Heart right ventricle (tissue), 16 donors: ENCODE results near the gene BOD1L2. TPM values are rescaled to one million over a fixed set of nuclear protein-coding genes. Genes with fewer than 3 reads are reported as not detected.

Experiments
- ATAC-seq, 8 donors: fragments of 200-7000 bp; cut with Tn5 transposase; one replicate each; pipeline ENCODE4 v1.9.1; 2020; ENCODE audit warnings: mild to moderate bottlenecking in 8 of 8, moderate library complexity in 8 of 8, moderate number of reproducible peaks in 1 of 8
- DNase-seq, 2 donors: peaks; one replicate each; pipeline ENCODE4 v3.0.0-alpha.2; 2020
- H3K27ac ChIP-seq, 10 donors: fragments of 200-600 bp; sonication (generic) in 2 of 10; one replicate each; pipeline versions ENCODE4 v1.5.0 to v1.8.0; 2020 to 2022; ENCODE audit warnings: mild to moderate bottlenecking in 3 of 10
- H3K27me3 ChIP-seq, 7 donors: fragments of 200-600 bp; one replicate each; pipeline ENCODE4 v1.8.0; 2021 to 2022; ENCODE audit warnings: mild to moderate bottlenecking in 2 of 7
- H3K36me3 ChIP-seq, 9 donors: fragments of 200-600 bp; sonication (generic) in 1 of 9; one replicate each; pipeline versions ENCODE4 v1.5.0 to v1.8.0; 2020 to 2022; ENCODE audit warnings: mild to moderate bottlenecking in 2 of 9
- H3K4me1 ChIP-seq, 9 donors: fragments of 200-600 bp; sonication (generic) in 1 of 9; one replicate each; pipeline versions ENCODE4 v1.5.0 to v1.8.0; 2020 to 2022; ENCODE audit warnings: mild to moderate bottlenecking in 4 of 9
- H3K4me3 ChIP-seq, 10 donors: fragments of 200-600 bp; sonication (generic) in 2 of 10; one replicate each; pipeline versions ENCODE4 v1.5.0 to v1.8.0; 2020 to 2022; ENCODE audit warnings: mild to moderate bottlenecking in 7 of 10, moderate library complexity in 2 of 10
- H3K9me3 ChIP-seq, 11 donors: fragments of 200-600 bp in 10 of 11; sonication (generic) in 2 of 11; one replicate each; pipeline versions ENCODE4 v1.5.0 to v1.8.0; 2013 to 2022; ENCODE audit warnings: mild to moderate bottlenecking in 2 of 11, control low read depth in 1 of 11, moderate library complexity in 1 of 11
- WGBS, 2 donors: extraction: QIAGEN DNeasy Blood & Tissue Kit; methylation state at CpG; one replicate each; pipeline ENCODE4 v1.1.7; 2013; ENCODE audit warnings: inconsistent platforms in 1 of 2; 5-methylcytosine and 5-hydroxymethylcytosine counted together
- intact Hi-C, 10 donors: fragments of 100-400 bp; cut with DNase I; formaldehyde crosslinking; loops; one replicate each; pipeline versions ENCODE4 v1.11.1 to v1.14.2; 2022
- polyA plus RNA-seq, 2 donors: library from polyadenylated mRNA; stranded (reverse); fragments of 200-250 nt; gene quantifications; one replicate each; pipeline ENCODE4 v1.2.3, GENCODE V29; 2013
- total RNA-seq, 10 donors: library from RNA; stranded (reverse); fragmentation: NEBNext Ultra II Directional in 3 of 10; extraction: Animal tissue kit (Norgen Biotek cat#: 25700) in 3 of 10; gene quantifications; one replicate each; pipeline versions ENCODE4 v1.2.1 to v1.2.4, GENCODE V29; 2021 to 2023
- TF ChIP-seq, protein P1 (sequence below), 9 donors: fragments of 200-600 bp; sonication (generic) in 2 of 9; IDR thresholded peaks; one replicate each; pipeline versions ENCODE4 v1.5.0 to v1.8.0; 2021 to 2022; ENCODE audit warnings: antibody characterized with exemption in 9 of 9, mild to moderate bottlenecking in 5 of 9, moderate library complexity in 1 of 9
- donor health status: Arrhythmogenic right ventricular cardiomyopathy.
- donor health status: ischemic (EF 13 %, LVEDD 7.1; RV severe dilation, severe dysfunction).
- donor health status: healthy with polysubstance abuse.
- donor health status: DM: no; HTN: yes; CAD: no.
- donor health status: DM: no; HTN: no; CAD: no.
- donor health status: ischemic (EF 25% LVEDD 6.9; RV normal size, moderate dysfunction).
- donor health status: ischemic (EF 25% LVEDD 5.7; RV mildly dilated, moderate dysfunction).
- donor health status: healthy.
- donor health status: DM: yes; HTN: yes; CAD: no.
- donor health status: Ischemic cardiomyopathy.
- donor health status: ischemic (EF 35%, LVEDD 5.7; RV mildly dilated, moderate dysfunction).
- donor health status: nonischemic (EF 11% LVEDD 7.7; RV severe dilation, severe dysfunction).
- donor health status: DM: yes; HTN: yes; CAD: no.
- donor health status: PGD.
- donor health status: ischemic (EF 29% LVEDD 5.4; RV normal size, mild dysfunction).
- donor health status: nonischemic (EF 23%, LVEDD 6.1; RV moderate dilation, normal function).

The BOD1L2 gene
- total and polyA plus RNA-seq, 12 donors, result not detected

DNA sequence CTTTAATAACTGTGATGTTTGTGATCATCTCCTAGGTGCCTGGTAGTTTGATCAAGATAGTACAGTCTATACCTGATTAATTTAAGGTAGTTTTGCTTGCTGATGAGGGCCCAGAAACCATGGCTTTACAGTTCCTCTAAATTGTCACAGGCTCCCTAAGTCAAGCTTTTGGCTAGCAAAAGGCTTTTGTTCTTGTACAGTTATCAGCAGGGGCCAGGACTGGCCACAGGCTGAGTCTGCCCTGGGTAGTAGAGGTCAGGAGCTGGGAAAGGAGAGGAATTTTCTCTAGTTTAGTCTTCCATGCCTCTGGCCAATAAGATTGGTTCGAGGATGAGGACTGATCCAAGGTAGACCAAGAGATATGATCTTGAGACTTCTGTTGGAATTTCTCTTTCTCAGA is 3.6 kb upstream of the BOD1L2 start:
- Histone ChIP-seq H3K27ac (no peak overlapping the region), H3K4me3 (no peak overlapping the region), H3K4me1 (peaks cover 0 to 6% (median 0%) of the 10 kb centered on the region in 9 donors), H3K9me3 (no peaks in the 10 kb centered on the region), H3K36me3 (no peaks in the 10 kb centered on the region), H3K27me3 (peaks cover 0 to 5% (median 0%) of the 10 kb centered on the region in 7 donors)
- TF ChIP-seq, protein P1, sequence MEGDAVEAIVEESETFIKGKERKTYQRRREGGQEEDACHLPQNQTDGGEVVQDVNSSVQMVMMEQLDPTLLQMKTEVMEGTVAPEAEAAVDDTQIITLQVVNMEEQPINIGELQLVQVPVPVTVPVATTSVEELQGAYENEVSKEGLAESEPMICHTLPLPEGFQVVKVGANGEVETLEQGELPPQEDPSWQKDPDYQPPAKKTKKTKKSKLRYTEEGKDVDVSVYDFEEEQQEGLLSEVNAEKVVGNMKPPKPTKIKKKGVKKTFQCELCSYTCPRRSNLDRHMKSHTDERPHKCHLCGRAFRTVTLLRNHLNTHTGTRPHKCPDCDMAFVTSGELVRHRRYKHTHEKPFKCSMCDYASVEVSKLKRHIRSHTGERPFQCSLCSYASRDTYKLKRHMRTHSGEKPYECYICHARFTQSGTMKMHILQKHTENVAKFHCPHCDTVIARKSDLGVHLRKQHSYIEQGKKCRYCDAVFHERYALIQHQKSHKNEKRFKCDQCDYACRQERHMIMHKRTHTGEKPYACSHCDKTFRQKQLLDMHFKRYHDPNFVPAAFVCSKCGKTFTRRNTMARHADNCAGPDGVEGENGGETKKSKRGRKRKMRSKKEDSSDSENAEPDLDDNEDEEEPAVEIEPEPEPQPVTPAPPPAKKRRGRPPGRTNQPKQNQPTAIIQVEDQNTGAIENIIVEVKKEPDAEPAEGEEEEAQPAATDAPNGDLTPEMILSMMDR (IDR thresholded peaks at IDR 0.05), result no peak
- no peak for ATAC-seq
- intact Hi-C loops, result loop anchor here in 1 of 10 donors (10.0 kb wide), 1 partner anchor 62 kb away; no protein-coding TSS in a partner anchor
- WGBS, 2 donors, result 60 to 76% methylated on average over 1 of the region's 1 CpG
- DNase-seq, result no peak

DNA sequence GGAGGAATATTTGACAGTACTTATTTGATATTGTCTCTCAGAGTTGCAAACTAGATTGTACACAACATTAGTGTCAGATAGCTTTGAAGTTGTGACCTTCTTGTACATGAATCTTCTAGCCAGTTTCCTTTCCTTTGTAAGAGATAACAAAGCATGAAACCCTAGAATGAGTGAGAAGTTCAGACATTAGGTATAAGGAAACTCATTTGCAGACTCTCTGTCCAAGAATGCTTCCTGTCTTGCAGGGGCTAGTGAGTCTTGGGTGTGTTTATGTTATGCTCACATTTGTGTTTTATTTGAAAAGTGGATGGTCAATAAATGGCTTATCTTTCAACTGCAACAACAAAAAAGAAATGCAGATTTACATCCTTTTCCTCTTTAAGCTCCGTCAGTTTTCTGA is 1.4 kb downstream of the BOD1L2 start:
- no peak for ATAC-seq
- Histone ChIP-seq H3K4me1 (peaks cover 0 to 20% (median 10%) of the 10 kb centered on the region in 9 donors), H3K4me3 (no peak overlapping the region), H3K27me3 (peaks cover 0 to 34% (median 10%) of the 10 kb centered on the region in 7 donors), H3K27ac (no peak overlapping the region), H3K36me3 (no peaks in the 10 kb centered on the region), H3K9me3 (no peaks in the 10 kb centered on the region)
- TF ChIP-seq, protein P1 (IDR thresholded peaks at IDR 0.05), result no peak
- DNase-seq, result no peak
- WGBS, 2 donors, result 46 to 55% methylated on average over 1 of the region's 1 CpG
- intact Hi-C loops, result loop anchor here in 1 of 10 donors (10.0 kb wide), 1 partner anchor 57 kb away; no protein-coding TSS in a partner anchor

DNA sequence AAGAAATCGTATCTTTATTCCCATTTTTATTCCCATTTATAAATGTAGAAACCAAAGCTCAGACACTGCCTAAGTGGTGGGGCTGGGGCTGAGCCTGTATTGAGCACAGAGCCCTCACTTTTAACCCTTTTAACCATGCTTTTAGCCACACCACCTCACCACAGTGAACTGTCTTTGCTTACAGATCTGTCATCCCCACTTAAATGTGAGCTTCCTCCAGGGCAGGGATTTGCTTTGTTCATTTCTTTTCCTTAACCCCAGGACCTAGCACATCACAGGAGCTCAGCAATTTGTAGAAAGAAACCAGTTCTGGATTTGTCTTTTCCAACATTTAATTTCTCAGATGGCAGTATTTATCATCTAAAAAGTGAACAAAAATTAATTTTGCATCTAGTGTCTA is 2.2 kb downstream of the BOD1L2 start:
- H3K36me3 ChIP-seq, result no peaks in the 10 kb centered on the region
- TF ChIP-seq, protein P1 (IDR thresholded peaks at IDR 0.05), result no peak
- H3K9me3 ChIP-seq, result no peaks in the 10 kb centered on the region
- WGBS, 2 donors, result 84 to 85% methylated on average over 1 of the region's 1 CpG
- peaks cover 0 to 20% (median 10%) of the 10 kb centered on the region in 9 donors for H3K4me1 ChIP-seq
- ATAC-seq (no peak), DNase-seq (no peak)
- no peak overlapping the region for H3K27ac ChIP-seq
- peaks cover 0 to 34% (median 10%) of the 10 kb centered on the region in 7 donors for H3K27me3 ChIP-seq
- no peak overlapping the region for H3K4me3 ChIP-seq
- intact Hi-C loops, result loop anchor here in 1 of 10 donors (10.0 kb wide), 1 partner anchor 56 kb away; no protein-coding TSS in a partner anchor

DNA sequence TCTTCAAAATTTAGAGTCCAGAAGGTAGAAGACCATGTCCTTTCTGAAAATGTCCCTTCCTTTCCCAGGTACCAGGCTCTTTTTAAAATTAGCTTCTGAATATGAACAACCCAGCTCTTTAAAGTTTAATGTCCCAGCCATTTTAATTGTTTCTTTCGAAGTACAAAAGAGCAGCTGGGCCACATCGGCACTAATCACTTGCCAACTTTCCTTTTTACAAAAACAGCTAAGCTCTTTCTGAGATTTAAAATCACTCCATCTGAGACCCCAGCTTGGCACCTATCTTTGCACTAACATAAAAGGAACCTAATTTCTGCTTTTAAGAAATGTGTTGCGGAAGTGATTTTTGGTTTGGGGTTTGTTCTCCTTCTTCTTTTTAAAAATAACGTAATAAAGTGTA is 2.6 kb downstream of the BOD1L2 start:
- 69 to 71% methylated on average over 4 of the region's 4 CpGs for WGBS, 2 donors
- Histone ChIP-seq H3K9me3 (no peaks in the 10 kb centered on the region), H3K4me1 (peaks cover 0 to 20% (median 10%) of the 10 kb centered on the region in 9 donors), H3K27ac (no peak overlapping the region), H3K27me3 (peaks cover 0 to 34% (median 10%) of the 10 kb centered on the region in 7 donors), H3K36me3 (no peaks in the 10 kb centered on the region), H3K4me3 (no peak overlapping the region)
- TF ChIP-seq, protein P1 (IDR thresholded peaks at IDR 0.05), result no peak
- no peak for DNase-seq
- intact Hi-C loops, result loop anchor here in 1 of 10 donors (10.0 kb wide), 1 partner anchor 55 kb away; no protein-coding TSS in a partner anchor
- ATAC-seq, result no peak
